Fibroblast of lung (primary cell): ENCODE data around the gene TAOK1. TPM values are rescaled to one million over a fixed set of nuclear protein-coding genes. Genes with fewer than 3 reads are reported as not detected.

Experiments
- DNase-seq, 2 donors: peaks; one replicate each; pipeline versions ENCODE4 v3.0.0 to v3.0.0-alpha.2; 2010; ENCODE audit warnings: low read depth in 2 of 2
- H2AFZ ChIP-seq: 2 replicates; pipeline ENCODE4 v1.5.1; 2012; ENCODE audit warnings: low read length, control low read depth, inconsistent platforms
- H3K27ac ChIP-seq: 2 replicates; pipeline ENCODE4 v1.5.1; 2011; ENCODE audit warnings: low read length, control low read depth; ENCODE audit not compliant: insufficient read depth
- H3K27me3 ChIP-seq: 2 replicates; pipeline ENCODE4 v1.5.1; 2011; ENCODE audit warnings: mild to moderate bottlenecking, low read length; ENCODE audit not compliant: control insufficient read depth, insufficient read depth
- H3K36me3 ChIP-seq: 2 replicates; pipeline ENCODE4 v1.5.1; 2011; ENCODE audit warnings: low read length; ENCODE audit not compliant: control insufficient read depth, insufficient read depth
- H3K4me1 ChIP-seq: 2 replicates; pipeline ENCODE4 v1.5.1; 2011; ENCODE audit warnings: low read length; ENCODE audit not compliant: control insufficient read depth, insufficient read depth; ENCODE audit errors: extremely low read depth
- H3K4me2 ChIP-seq: 2 replicates; pipeline ENCODE4 v1.5.1; 2011; ENCODE audit warnings: low read length, control low read depth; ENCODE audit not compliant: insufficient read depth; ENCODE audit errors: extremely low read depth
- H3K4me3 ChIP-seq, 4 experiments: fragments of 200-600 bp in 1 of 4; sonication (generic) in 1 of 4; replicated peaks in 1 of 4; 2 replicates each; pipeline ENCODE4 v1.5.1; 2011 to 2016; ENCODE audit warnings: low read length in 4 of 4, low read depth in 3 of 4, mild to moderate bottlenecking in 3 of 4, control low read depth in 2 of 4, inconsistent platforms in 1 of 4, mixed read lengths in 1 of 4; ENCODE audit not compliant: insufficient read depth in 1 of 4; ENCODE audit errors: control extremely low read depth in 1 of 4
- H3K79me2 ChIP-seq: 2 replicates; pipeline ENCODE4 v1.5.1; 2012; ENCODE audit warnings: mild to moderate bottlenecking, low read length, inconsistent platforms; ENCODE audit not compliant: control insufficient read depth, insufficient read depth
- H3K9ac ChIP-seq: 2 replicates; pipeline ENCODE4 v1.5.1; 2011; ENCODE audit warnings: mild to moderate bottlenecking, low read length, control low read depth; ENCODE audit not compliant: insufficient read depth
- H3K9me3 ChIP-seq: 2 replicates; pipeline ENCODE4 v1.5.1; 2012; ENCODE audit warnings: low read depth, low read length; ENCODE audit not compliant: control insufficient read depth, insufficient read depth
- H4K20me1 ChIP-seq: 2 replicates; pipeline ENCODE4 v1.5.1; 2011; ENCODE audit warnings: low read length; ENCODE audit not compliant: control insufficient read depth, insufficient read depth; ENCODE audit errors: extremely low read depth
- CTCF ChIP-seq, 2 donors: IDR thresholded peaks in 1 of 2; conservative IDR thresholded peaks in 1 of 2; 1 replicate in 1 of 2; 2 replicates in 1 of 2; pipeline ENCODE4 v1.5.1; 2011 to 2012; ENCODE audit warnings: low read length in 2 of 2, control low read depth in 1 of 2, inconsistent platforms in 1 of 2, low read depth in 1 of 2, mild to moderate bottlenecking in 1 of 2
- EZH2 ChIP-seq: IDR thresholded peaks from 2 replicates; pipeline ENCODE4 v1.5.1; 2012; ENCODE audit warnings: low read length, control low read depth, mild to moderate bottlenecking; ENCODE audit errors: missing control alignments
- polyA plus RNA-seq, 2 donors: library from polyadenylated mRNA; depleted of rRNA in 1 of 2; stranded (reverse) in 1 of 2; unstranded in 1 of 2; fragments of >200 nt; gene quantifications; 2 replicates each; pipeline ENCODE4 v1.2.1, GENCODE V29; 2011 to 2012; ENCODE audit warnings: missing spikeins in 1 of 2
- total RNA-seq: library from RNA; depleted of rRNA; stranded (reverse); fragments of >200 nt; gene quantifications from 2 replicates; pipeline ENCODE4 v1.2.1, GENCODE V29; 2014

The TAOK1 gene
- total and polyA plus RNA-seq, 2 donors (not counting 1 experiment from before 2014, with no cell fraction given): 35.1 to 62.8 TPM

GRCh38 chr17:29533976-29534375 is 143.8 kb downstream of the TAOK1 start:
- Histone ChIP-seq H3K4me2 (no peak overlapping the region), H3K27ac (no peak overlapping the region), H2AFZ (no peak overlapping the region), H3K9ac (no peak overlapping the region), H3K4me3 (no peak overlapping the region), H4K20me1 (no peaks in the 10 kb centered on the region), H3K4me1 (no peaks in the 10 kb centered on the region), H3K36me3 (peaks cover 5% of the 10 kb centered on the region), H3K27me3 (no peaks in the 10 kb centered on the region), H3K9me3 (no peaks in the 10 kb centered on the region), H3K79me2 (no peaks in the 10 kb centered on the region)
- DNase-seq: no peak
- no peak for TF ChIP-seq EZH2
- TF ChIP-seq CTCF (conservative IDR thresholded peaks at IDR 0.05 in 1 of 2, IDR thresholded peaks at IDR 0.05 in 1 of 2; ENCODE audit: low read depth in 1 of 2, low read length in 2 of 2): no peak

- no peaks in the 10 kb centered on the region for H3K27me3 ChIP-seq
- no peak overlapping the region for H3K4me3 ChIP-seq
- H4K20me1 ChIP-seq: no peaks in the 10 kb centered on the region
- H3K27ac ChIP-seq: no peak overlapping the region
- no peak overlapping the region for H2AFZ ChIP-seq
- H3K4me2 ChIP-seq: no peak overlapping the region
- no peaks in the 10 kb centered on the region for H3K79me2 ChIP-seq
- no peak overlapping the region for H3K9ac ChIP-seq
- no peak for DNase-seq
- peaks cover 1% of the 10 kb centered on the region for H3K36me3 ChIP-seq
- no peaks in the 10 kb centered on the region for H3K9me3 ChIP-seq
- H3K4me1 ChIP-seq: no peaks in the 10 kb centered on the region
- TF ChIP-seq CTCF (conservative IDR thresholded peaks at IDR 0.05 in 1 of 2, IDR thresholded peaks at IDR 0.05 in 1 of 2; ENCODE audit: low read depth in 1 of 2, low read length in 2 of 2) (no peak), EZH2 (no peak)
These were observed 153.9 kb downstream of the TAOK1 start for GRCh38 chr17:29544066-29544465.

GRCh38 chr17:29546085-29546484 is 155.9 kb downstream of the TAOK1 start:
- H3K79me2 ChIP-seq: no peaks in the 10 kb centered on the region
- no peaks in the 10 kb centered on the region for H3K9me3 ChIP-seq
- peaks cover 4% of the 10 kb centered on the region for H3K4me1 ChIP-seq
- no peaks in the 10 kb centered on the region for H4K20me1 ChIP-seq
- H3K4me2 ChIP-seq: no peak overlapping the region
- TF ChIP-seq EZH2: no peak
- no peak for TF ChIP-seq CTCF (conservative IDR thresholded peaks at IDR 0.05 in 1 of 2, IDR thresholded peaks at IDR 0.05 in 1 of 2; ENCODE audit: low read depth in 1 of 2, low read length in 2 of 2)
- no peaks in the 10 kb centered on the region for H3K27me3 ChIP-seq
- DNase-seq: peak in 1 of 2 donors; percentile 15
- H3K36me3 ChIP-seq: peaks cover 1% of the 10 kb centered on the region
- H2AFZ ChIP-seq: no peak overlapping the region
- no peak overlapping the region for H3K4me3 ChIP-seq
- H3K9ac ChIP-seq: no peak overlapping the region
- no peak overlapping the region for H3K27ac ChIP-seq
